ENCODE results near the gene SENP8.

GRCh38 chr15:72155635-72156616 lies 37.7 kb downstream of the SENP8 start:
- TF ChIP-seq, protein P1, sequence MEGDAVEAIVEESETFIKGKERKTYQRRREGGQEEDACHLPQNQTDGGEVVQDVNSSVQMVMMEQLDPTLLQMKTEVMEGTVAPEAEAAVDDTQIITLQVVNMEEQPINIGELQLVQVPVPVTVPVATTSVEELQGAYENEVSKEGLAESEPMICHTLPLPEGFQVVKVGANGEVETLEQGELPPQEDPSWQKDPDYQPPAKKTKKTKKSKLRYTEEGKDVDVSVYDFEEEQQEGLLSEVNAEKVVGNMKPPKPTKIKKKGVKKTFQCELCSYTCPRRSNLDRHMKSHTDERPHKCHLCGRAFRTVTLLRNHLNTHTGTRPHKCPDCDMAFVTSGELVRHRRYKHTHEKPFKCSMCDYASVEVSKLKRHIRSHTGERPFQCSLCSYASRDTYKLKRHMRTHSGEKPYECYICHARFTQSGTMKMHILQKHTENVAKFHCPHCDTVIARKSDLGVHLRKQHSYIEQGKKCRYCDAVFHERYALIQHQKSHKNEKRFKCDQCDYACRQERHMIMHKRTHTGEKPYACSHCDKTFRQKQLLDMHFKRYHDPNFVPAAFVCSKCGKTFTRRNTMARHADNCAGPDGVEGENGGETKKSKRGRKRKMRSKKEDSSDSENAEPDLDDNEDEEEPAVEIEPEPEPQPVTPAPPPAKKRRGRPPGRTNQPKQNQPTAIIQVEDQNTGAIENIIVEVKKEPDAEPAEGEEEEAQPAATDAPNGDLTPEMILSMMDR (conservative IDR thresholded peaks at IDR 0.05; ENCODE audit: low read length): peak; percentile 96
- no peak for TF ChIP-seq EZH2phosphoT487 (IDR thresholded peaks at IDR 0.05; ENCODE audit: borderline replicate concordance)

Data from Loucy (cell line).